ENCODE measurements around the gene TECTB. TPM values are rescaled to one million over a fixed set of nuclear protein-coding genes. Genes with fewer than 3 reads are reported as not detected.

Gene TECTB
- total RNA-seq, 1 experiment from 2014 or later, result not detected

DNA sequence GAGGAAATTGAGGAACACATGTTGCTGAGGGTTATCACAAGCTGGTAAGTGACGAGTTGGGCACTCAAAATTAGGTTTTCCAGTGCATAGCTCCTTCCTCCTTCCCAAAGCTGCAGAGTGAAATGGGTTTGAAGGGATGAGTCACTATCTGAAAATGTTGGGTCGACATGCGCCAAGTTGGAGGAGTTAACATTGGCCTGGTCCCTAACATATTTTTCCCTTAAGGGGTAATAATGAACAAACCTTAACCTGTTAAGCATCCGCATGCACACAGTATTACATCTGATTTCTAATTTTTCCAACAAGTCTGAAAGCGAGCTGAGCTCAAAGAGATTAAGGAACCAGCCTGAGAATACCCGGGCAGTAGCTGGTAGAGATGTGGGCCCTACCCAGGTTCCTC, 20.7 kb upstream of the TECTB start:
- H3K9me3 ChIP-seq (ENCODE audit: low read depth, low read length, poor library complexity, severe bottlenecking), result no peaks in the 10 kb centered on the region
- POLR2A ChIA-PET (ENCODE audit: low non-redundant PET), result no interaction called here
- BruUV-seq (replicated peaks), result no TSS peak
- no peaks in the 10 kb centered on the region for H3K4me1 ChIP-seq (ENCODE audit: insufficient read depth, low read length, poor library complexity, severe bottlenecking)
- H3K36me3 ChIP-seq (ENCODE audit: insufficient read depth, low read length, poor library complexity, severe bottlenecking), result no peaks in the 10 kb centered on the region
- no peak overlapping the region for H3K4me3 ChIP-seq (ENCODE audit: low read depth, low read length, poor library complexity, severe bottlenecking)
- TF ChIP-seq CTCF (conservative IDR thresholded peaks at IDR 0.05; ENCODE audit: low read depth, low read length) (no peak), EZH2 (IDR thresholded peaks at IDR 0.05; ENCODE audit: borderline replicate concordance, low read depth, low read length, poor library complexity, severe bottlenecking) (no peak)
- H3K27ac ChIP-seq (ENCODE audit: low read depth, low read length, poor library complexity, severe bottlenecking), result no peak overlapping the region
- no peak for DNase-seq (ENCODE audit: low spot score)
- intact Hi-C loops (cut with micrococcal nuclease; ENCODE audit: unreplicated experiment), result no loop called here
- CTCF ChIA-PET, result no interaction called here
- no peaks in the 10 kb centered on the region for H3K27me3 ChIP-seq (replicated peaks; ENCODE audit: insufficient read depth, low read depth, low read length, poor library complexity)

DNA sequence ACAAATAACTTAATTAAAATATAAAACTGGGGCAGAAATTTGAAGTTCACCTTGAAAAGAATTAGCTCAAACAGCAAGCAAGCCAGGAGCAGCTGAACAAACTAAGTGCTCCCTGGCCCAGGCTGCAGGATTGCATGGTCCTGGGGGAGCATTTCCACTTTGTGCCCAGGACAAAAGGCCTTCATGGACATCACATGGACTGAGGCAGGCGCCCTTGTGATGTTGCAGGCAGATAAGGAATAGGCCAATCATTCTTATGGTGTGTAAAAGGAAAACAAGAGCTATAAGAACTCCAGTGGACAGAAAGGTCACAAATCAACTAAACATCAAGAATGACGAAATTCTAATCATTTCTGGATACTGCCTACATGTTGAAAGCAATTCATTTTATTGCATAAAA, 17.5 kb upstream of the TECTB start:
- H3K9me3 ChIP-seq (ENCODE audit: low read depth, low read length, poor library complexity, severe bottlenecking), result no peaks in the 10 kb centered on the region
- no TSS peak for BruUV-seq (replicated peaks)
- TF ChIP-seq EZH2 (IDR thresholded peaks at IDR 0.05; ENCODE audit: borderline replicate concordance, low read depth, low read length, poor library complexity, severe bottlenecking), result no peak
- no peak for TF ChIP-seq CTCF (conservative IDR thresholded peaks at IDR 0.05; ENCODE audit: low read depth, low read length)
- no peak overlapping the region for H3K4me3 ChIP-seq (ENCODE audit: low read depth, low read length, poor library complexity, severe bottlenecking)
- CTCF ChIA-PET, result no interaction called here
- H3K27ac ChIP-seq (ENCODE audit: low read depth, low read length, poor library complexity, severe bottlenecking), result no peak overlapping the region
- H3K4me1 ChIP-seq (ENCODE audit: insufficient read depth, low read length, poor library complexity, severe bottlenecking), result no peaks in the 10 kb centered on the region
- H3K36me3 ChIP-seq (ENCODE audit: insufficient read depth, low read length, poor library complexity, severe bottlenecking), result no peaks in the 10 kb centered on the region
- POLR2A ChIA-PET (ENCODE audit: low non-redundant PET), result no interaction called here
- DNase-seq (ENCODE audit: low spot score), result no peak
- no peaks in the 10 kb centered on the region for H3K27me3 ChIP-seq (replicated peaks; ENCODE audit: insufficient read depth, low read depth, low read length, poor library complexity)
- intact Hi-C loops (cut with micrococcal nuclease; ENCODE audit: unreplicated experiment), result no loop called here

DNA sequence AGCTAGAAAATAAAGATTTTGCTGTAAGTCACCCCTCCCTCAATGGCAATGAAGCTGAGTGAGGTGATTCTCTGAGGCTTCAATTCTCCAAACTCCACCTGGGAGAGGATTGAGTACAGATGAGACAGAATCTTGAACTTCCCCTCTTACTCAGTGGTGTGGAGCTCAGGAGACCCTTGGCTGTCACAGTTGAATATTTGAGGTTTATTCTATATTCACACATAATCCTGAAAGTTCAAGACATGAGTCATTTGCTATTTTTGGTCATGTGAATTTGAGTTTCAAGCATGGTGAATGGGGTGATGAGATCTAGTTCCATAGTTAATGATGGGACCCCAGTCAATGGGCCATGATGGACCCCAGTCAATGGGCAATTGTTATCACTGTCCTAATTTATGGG, 13.9 kb upstream of the TECTB start:
- Histone ChIP-seq H3K36me3 (ENCODE audit: insufficient read depth, low read length, poor library complexity, severe bottlenecking) (no peaks in the 10 kb centered on the region), H3K27ac (ENCODE audit: low read depth, low read length, poor library complexity, severe bottlenecking) (no peak overlapping the region), H3K4me1 (ENCODE audit: insufficient read depth, low read length, poor library complexity, severe bottlenecking) (no peaks in the 10 kb centered on the region), H3K4me3 (ENCODE audit: low read depth, low read length, poor library complexity, severe bottlenecking) (no peak overlapping the region), H3K27me3 (replicated peaks; ENCODE audit: insufficient read depth, low read depth, low read length, poor library complexity) (no peaks in the 10 kb centered on the region), H3K9me3 (ENCODE audit: low read depth, low read length, poor library complexity, severe bottlenecking) (no peaks in the 10 kb centered on the region)
- CTCF ChIA-PET, result no interaction called here
- TF ChIP-seq CTCF (conservative IDR thresholded peaks at IDR 0.05; ENCODE audit: low read depth, low read length), result no peak
- no peak for TF ChIP-seq EZH2 (IDR thresholded peaks at IDR 0.05; ENCODE audit: borderline replicate concordance, low read depth, low read length, poor library complexity, severe bottlenecking)
- intact Hi-C loops (cut with micrococcal nuclease; ENCODE audit: unreplicated experiment), result no loop called here
- POLR2A ChIA-PET (ENCODE audit: low non-redundant PET), result no interaction called here
- DNase-seq (ENCODE audit: low spot score), result no peak
- no TSS peak for BruUV-seq (replicated peaks)
